GM12874 (cell line): Measurements from ENCODE around the gene C16orf96.

Experiments used
- TF ChIP-seq, protein P1 (sequence below): IDR thresholded peaks from 2 replicates; pipeline ENCODE4 v1.5.1; 2011; ENCODE audit warnings: low read depth, mild to moderate bottlenecking, control low read depth, low read length, moderate library complexity; ENCODE audit not compliant: insufficient read depth

C16orf96 gene

DNA sequence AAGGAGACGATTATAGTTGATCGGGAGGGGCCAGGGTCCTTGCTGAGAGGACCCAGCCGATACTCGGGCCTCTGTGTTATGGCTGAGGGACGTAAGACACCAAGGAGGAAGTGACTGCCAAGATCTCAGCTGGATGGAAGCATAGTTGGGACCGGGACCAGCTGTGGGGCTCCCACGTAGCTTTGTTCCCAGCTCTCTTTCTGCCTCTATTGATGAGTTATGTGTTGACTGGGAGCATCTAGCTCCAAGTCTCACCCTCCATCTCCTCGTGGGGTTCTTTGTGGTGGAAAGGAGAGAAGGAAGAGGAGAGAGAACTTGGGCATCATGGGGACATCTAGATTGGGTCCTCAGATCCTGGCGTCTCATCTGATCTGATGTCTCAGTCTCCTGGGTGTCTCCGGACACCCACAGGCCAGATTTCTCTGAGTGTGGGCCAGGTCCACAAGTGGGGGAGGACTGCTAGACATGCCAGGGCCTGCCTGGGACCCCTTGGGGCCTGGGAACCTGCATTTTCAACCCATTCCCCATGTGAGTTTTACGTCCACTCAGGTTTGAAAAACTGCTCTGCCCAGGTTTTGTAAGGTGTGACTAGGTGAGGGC lies 69.5 kb downstream of the C16orf96 start:
- TF ChIP-seq, protein P1, sequence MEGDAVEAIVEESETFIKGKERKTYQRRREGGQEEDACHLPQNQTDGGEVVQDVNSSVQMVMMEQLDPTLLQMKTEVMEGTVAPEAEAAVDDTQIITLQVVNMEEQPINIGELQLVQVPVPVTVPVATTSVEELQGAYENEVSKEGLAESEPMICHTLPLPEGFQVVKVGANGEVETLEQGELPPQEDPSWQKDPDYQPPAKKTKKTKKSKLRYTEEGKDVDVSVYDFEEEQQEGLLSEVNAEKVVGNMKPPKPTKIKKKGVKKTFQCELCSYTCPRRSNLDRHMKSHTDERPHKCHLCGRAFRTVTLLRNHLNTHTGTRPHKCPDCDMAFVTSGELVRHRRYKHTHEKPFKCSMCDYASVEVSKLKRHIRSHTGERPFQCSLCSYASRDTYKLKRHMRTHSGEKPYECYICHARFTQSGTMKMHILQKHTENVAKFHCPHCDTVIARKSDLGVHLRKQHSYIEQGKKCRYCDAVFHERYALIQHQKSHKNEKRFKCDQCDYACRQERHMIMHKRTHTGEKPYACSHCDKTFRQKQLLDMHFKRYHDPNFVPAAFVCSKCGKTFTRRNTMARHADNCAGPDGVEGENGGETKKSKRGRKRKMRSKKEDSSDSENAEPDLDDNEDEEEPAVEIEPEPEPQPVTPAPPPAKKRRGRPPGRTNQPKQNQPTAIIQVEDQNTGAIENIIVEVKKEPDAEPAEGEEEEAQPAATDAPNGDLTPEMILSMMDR: no peak

GRCh38 chr16:4626396-4626795 lies 70.3 kb downstream of the C16orf96 start:
- TF ChIP-seq, protein P1: no peak

DNA sequence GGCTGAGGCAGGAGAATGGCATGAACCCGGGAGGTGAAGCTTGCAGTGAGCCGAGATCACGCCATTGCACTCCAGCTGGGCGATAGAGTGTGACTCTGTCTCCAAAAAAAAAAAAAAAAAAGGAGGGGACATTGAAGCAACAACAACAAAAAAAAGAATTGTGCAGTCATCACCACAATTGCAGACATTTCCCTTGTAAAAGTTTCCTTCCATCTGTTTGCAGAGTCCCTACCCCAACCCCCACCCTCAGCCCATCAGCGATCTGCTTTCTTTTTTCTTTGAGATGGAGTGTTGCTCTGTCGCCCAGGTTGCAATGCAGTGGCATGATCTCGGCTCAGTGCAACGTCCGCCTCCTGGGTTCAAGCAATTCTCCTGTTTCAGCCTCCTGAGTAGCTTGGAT lies 72.1 kb downstream of the C16orf96 start:
- TF ChIP-seq, protein P1: no peak

GRCh38 chr16:4631444-4631843 lies 75.3 kb downstream of the C16orf96 start:
- TF ChIP-seq, protein P1: no peak

- TF ChIP-seq, protein P1: no peak
These were observed 77.9 kb downstream of the C16orf96 start for GRCh38 chr16:4633910-4634635.

GRCh38 chr16:4634768-4635167 lies 78.6 kb downstream of the C16orf96 start:
- TF ChIP-seq, protein P1: no peak

DNA sequence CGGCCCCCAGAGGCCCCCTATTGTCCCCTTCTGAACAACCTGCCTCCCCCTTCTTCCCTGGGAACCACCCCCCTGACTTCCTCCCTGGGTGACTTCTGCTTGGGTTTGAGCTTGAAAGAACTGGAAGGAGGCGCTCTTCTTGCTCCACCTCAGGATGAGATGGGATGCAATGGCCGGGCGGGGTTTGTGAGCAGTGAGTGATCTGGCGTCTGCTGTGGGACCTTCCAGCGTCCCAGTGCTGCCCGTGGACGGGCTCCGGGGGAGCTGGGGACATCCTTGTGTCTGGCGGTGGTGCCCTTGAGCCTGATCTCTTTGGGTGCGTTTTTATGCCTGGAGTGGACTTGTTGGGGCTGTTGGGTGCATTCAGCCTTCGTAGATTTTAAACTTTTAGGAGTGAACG lies 80.1 kb downstream of the C16orf96 start:
- TF ChIP-seq, protein P1: no peak
